Measurements from ENCODE around the gene PLAAT4. TPM values are rescaled to one million over a fixed set of nuclear protein-coding genes. Genes with fewer than 3 reads are reported as not detected.

Gene PLAAT4
- total RNA-seq, 1 experiment from 2014 or later, result 2.9 TPM

GRCh38 chr11:63551091-63551888 is 14.7 kb downstream of the PLAAT4 start (continued):
- TF ChIP-seq ZNF281 (CRISPR knock-in tag; IDR thresholded peaks at IDR 0.05), result no peak
- TF ChIP-seq EMX1 (CRISPR knock-in tag; IDR thresholded peaks at IDR 0.05), result no peak
- TF ChIP-seq E2F5 (CRISPR knock-in tag; IDR thresholded peaks at IDR 0.05), result no peak
- no peak for TF ChIP-seq SMAD4 (CRISPR knock-in tag; IDR thresholded peaks at IDR 0.05)
- TF ChIP-seq ERG (CRISPR knock-in tag; IDR thresholded peaks at IDR 0.05), result no peak
- no peak for TF ChIP-seq NFYB (CRISPR knock-in tag; conservative IDR thresholded peaks at IDR 0.05; ENCODE audit: low read depth)
- no peak for TF ChIP-seq MLX (CRISPR knock-in tag; IDR thresholded peaks at IDR 0.05)
- no peak for TF ChIP-seq ZNF396 (CRISPR knock-in tag; IDR thresholded peaks at IDR 0.05; ENCODE audit: borderline replicate concordance)
- no peak for TF ChIP-seq E2F4 (CRISPR knock-in tag; IDR thresholded peaks at IDR 0.05; ENCODE audit: borderline replicate concordance, low read depth)
- TF ChIP-seq ZBTB21 (CRISPR knock-in tag; IDR thresholded peaks at IDR 0.05; ENCODE audit: borderline replicate concordance), result no peak
- TF ChIP-seq JUN (CRISPR knock-in tag; IDR thresholded peaks at IDR 0.05), result no peak

- H3K36me3 Mint-ChIP-seq, result peaks cover 5% of the 10 kb centered on the region
- peaks cover 33% of the 10 kb centered on the region for H3K4me1 Mint-ChIP-seq
- no peak overlapping the region for H3K4me3 Mint-ChIP-seq
- no peak overlapping the region for H3K27ac Mint-ChIP-seq
- peaks cover 15% of the 10 kb centered on the region for H3K9me3 Mint-ChIP-seq
- DNase-seq (ENCODE audit: low spot score) (no peak), ATAC-seq (no peak)
- H3K27me3 Mint-ChIP-seq (ENCODE audit: low read depth), result peaks cover 5% of the 10 kb centered on the region
- ChIA-PET POLR2A (interaction anchor here (1.0 kb wide), 1 partner anchor 59 kb away, joined by 3 read pairs; no protein-coding TSS in a partner anchor), CTCF (interaction anchor here (0.6 to 2.2 kb wide), 4 partner anchors 44 to 187 kb away, joined by 4 to 5 read pairs (median 4); partner anchors contain the start of gene PLAAT5)
- no peak for TF ChIP-seq IRF1 (CRISPR knock-in tag; IDR thresholded peaks at IDR 0.05)
- no peak for TF ChIP-seq STAT6 (CRISPR knock-in tag; conservative IDR thresholded peaks at IDR 0.05; ENCODE audit: low read depth)
- TF ChIP-seq ZNF423 (CRISPR knock-in tag; IDR thresholded peaks at IDR 0.05), result no peak
- TF ChIP-seq E2F4 (CRISPR knock-in tag; IDR thresholded peaks at IDR 0.05; ENCODE audit: borderline replicate concordance, low read depth), result no peak
- TF ChIP-seq ERG (CRISPR knock-in tag; IDR thresholded peaks at IDR 0.05), result no peak
- no peak for TF ChIP-seq ZSCAN18 (CRISPR knock-in tag; IDR thresholded peaks at IDR 0.05)
- TF ChIP-seq ZNF396 (CRISPR knock-in tag; IDR thresholded peaks at IDR 0.05; ENCODE audit: borderline replicate concordance), result no peak
- no peak for TF ChIP-seq USF1 (CRISPR knock-in tag; IDR thresholded peaks at IDR 0.05)
- TF ChIP-seq ESRRA (CRISPR knock-in tag; IDR thresholded peaks at IDR 0.05; ENCODE audit: borderline replicate concordance), result no peak
Measured at GRCh38 chr11:63551889-63552266, 15.3 kb downstream of the PLAAT4 start.
